PC-9 (cell line): ENCODE results near the gene C11orf86. TPM values are rescaled to one million over a fixed set of nuclear protein-coding genes. Genes with fewer than 3 reads are reported as not detected.
A peak's percentile ranks its signal among the peaks of the same experiment; 100 is the strongest.

Source experiments
- BruUV-seq: library from RNA; stranded (reverse); fragments of 400-500 nt; replicated peaks from 2 replicates; lab custom pipeline; 2021; lab: Mats Ljungman, UMichigan
- CTCF ChIA-PET: fragments of 300-600 bp; sonication (Branson Sonifier 250); formaldehyde crosslinking; loops from one replicate; lab custom pipeline; 2022; ENCODE audit warnings: antibody characterized with exemption; lab: Charles Lee
- POLR2A ChIA-PET: fragments of 300-600 bp; sonication (Branson Sonifier 250); formaldehyde crosslinking; loops from one replicate; lab custom pipeline; 2022; ENCODE audit warnings: antibody characterized with exemption; ENCODE audit not compliant: unreplicated experiment; lab: Charles Lee
- DNase-seq, 2 experiments: peaks; one replicate each; pipeline versions ENCODE4 v3.0.0 to v3.0.0-alpha.2; 2015 to 2022; ENCODE audit warnings: mixed read lengths in 1 of 2
- H2AFZ ChIP-seq: fragments of 200-600 bp; sonication (generic); 2 replicates; pipeline ENCODE4 v1.8.1; 2017; ENCODE audit warnings: antibody characterized with exemption
- H3F3A ChIP-seq: fragments of 200-600 bp; sonication (generic); 2 replicates; pipeline ENCODE4 v1.8.1; 2017; ENCODE audit warnings: antibody characterized with exemption, mild to moderate bottlenecking, low read depth; ENCODE audit not compliant: insufficient read depth
- H3K27ac ChIP-seq: fragments of 200-600 bp; sonication (generic); 2 replicates; pipeline ENCODE4 v1.6.1; 2016; ENCODE audit warnings: mixed run types
- H3K27me3 ChIP-seq: fragments of 200-600 bp; sonication (generic); 2 replicates; pipeline ENCODE4 v1.6.1; 2016; ENCODE audit warnings: low read depth, mixed run types; ENCODE audit not compliant: insufficient read depth
- H3K36me3 ChIP-seq: fragments of 200-600 bp; sonication (generic); 2 replicates; pipeline ENCODE4 v1.6.1; 2016; ENCODE audit warnings: low read depth, mixed run types
- H3K4me1 ChIP-seq: fragments of 200-600 bp; sonication (generic); replicated peaks from 2 replicates; pipeline ENCODE4 v1.6.1; 2016; ENCODE audit warnings: mixed run types; ENCODE audit not compliant: insufficient read depth
- H3K4me2 ChIP-seq: fragments of 200-600 bp; sonication (generic); 2 replicates; pipeline ENCODE4 v1.6.1; 2017; ENCODE audit warnings: mixed run types
- H3K4me3 ChIP-seq: fragments of 200-600 bp; sonication (generic); 2 replicates; pipeline ENCODE4 v1.6.1; 2016; ENCODE audit warnings: mixed run types
- H3K79me2 ChIP-seq: fragments of 200-600 bp; sonication (generic); 2 replicates; pipeline ENCODE4 v1.6.1; 2017; ENCODE audit warnings: low read depth, mixed run types
- H3K9me2 ChIP-seq: fragments of 200-600 bp; sonication (generic); 2 replicates; pipeline ENCODE4 v1.8.1; 2017; ENCODE audit warnings: mild to moderate bottlenecking; ENCODE audit not compliant: insufficient read depth
- H3K9me3 ChIP-seq: fragments of 200-600 bp; sonication (generic); 2 replicates; pipeline ENCODE4 v1.8.1; 2016; ENCODE audit warnings: low read depth; ENCODE audit not compliant: insufficient read depth
- H4K20me1 ChIP-seq: fragments of 200-600 bp; sonication (generic); 2 replicates; pipeline ENCODE4 v1.8.1; 2017; ENCODE audit not compliant: insufficient read depth
- EZH2 ChIP-seq: fragments of 200-600 bp; sonication (generic); IDR thresholded peaks from 2 replicates; pipeline ENCODE4 v1.8.0; 2017; ENCODE audit warnings: antibody characterized with exemption, low read depth
- intact Hi-C: fragments of 100-400 bp; cut with micrococcal nuclease; formaldehyde crosslinking; loops from one replicate; pipeline ENCODE4 v1.10.0; 2022; ENCODE audit not compliant: unreplicated experiment
- total RNA-seq: library from RNA; stranded (reverse); gene quantifications from 2 replicates; pipeline ENCODE4 v1.2.3, GENCODE V29; 2021
- TF ChIP-seq, protein P1 (sequence below): fragments of 200-600 bp; sonication (generic); conservative IDR thresholded peaks from 2 replicates; pipeline ENCODE4 v1.6.1; 2017; ENCODE audit warnings: mixed run types, antibody characterized with exemption, mild to moderate bottlenecking, moderate library complexity

Gene C11orf86
- total RNA-seq, 1 experiment from 2014 or later: not detected

DNA sequence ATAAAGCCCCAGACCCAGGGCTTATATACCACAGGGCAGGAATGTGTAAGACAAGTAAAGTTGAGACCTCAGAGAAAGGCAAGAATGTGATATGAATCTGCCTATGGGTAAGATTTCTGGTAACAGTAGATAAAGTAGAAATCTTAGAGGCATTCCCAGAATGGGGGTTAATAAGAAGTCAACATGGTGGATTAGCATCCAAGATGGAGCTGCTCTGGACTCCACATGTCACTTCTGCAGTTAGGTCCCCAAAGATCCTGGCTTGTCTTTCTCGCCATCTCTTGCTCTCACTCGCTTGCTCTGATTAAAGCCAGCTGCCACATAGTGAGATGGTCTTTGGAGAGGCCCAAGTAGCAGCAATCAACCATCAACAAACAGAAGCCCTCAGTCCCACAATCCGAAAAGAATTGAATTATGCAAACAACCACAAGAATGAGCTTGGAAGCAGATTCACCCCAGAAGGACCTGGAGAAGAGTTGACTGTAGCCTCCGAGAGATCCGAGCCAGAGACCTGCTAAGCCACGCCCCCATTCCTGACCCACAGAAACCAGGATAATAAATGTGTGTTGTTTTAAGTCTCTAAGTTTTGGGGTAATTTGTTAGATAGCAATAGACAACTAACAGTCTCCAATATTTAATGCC, 5.4 kb upstream of the C11orf86 start:
- peak overlapping the region; percentile 56 for H3K4me2 ChIP-seq
- TF ChIP-seq, protein P1, sequence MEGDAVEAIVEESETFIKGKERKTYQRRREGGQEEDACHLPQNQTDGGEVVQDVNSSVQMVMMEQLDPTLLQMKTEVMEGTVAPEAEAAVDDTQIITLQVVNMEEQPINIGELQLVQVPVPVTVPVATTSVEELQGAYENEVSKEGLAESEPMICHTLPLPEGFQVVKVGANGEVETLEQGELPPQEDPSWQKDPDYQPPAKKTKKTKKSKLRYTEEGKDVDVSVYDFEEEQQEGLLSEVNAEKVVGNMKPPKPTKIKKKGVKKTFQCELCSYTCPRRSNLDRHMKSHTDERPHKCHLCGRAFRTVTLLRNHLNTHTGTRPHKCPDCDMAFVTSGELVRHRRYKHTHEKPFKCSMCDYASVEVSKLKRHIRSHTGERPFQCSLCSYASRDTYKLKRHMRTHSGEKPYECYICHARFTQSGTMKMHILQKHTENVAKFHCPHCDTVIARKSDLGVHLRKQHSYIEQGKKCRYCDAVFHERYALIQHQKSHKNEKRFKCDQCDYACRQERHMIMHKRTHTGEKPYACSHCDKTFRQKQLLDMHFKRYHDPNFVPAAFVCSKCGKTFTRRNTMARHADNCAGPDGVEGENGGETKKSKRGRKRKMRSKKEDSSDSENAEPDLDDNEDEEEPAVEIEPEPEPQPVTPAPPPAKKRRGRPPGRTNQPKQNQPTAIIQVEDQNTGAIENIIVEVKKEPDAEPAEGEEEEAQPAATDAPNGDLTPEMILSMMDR: no peak
- no peak for TF ChIP-seq EZH2
- intact Hi-C loops: loop anchor here (5.0 kb wide), 1 partner anchor 87 kb away; no protein-coding TSS in a partner anchor
- peaks cover 56% of the 10 kb centered on the region for H3F3A ChIP-seq
- H4K20me1 ChIP-seq: no peaks in the 10 kb centered on the region
- peaks cover 69% of the 10 kb centered on the region for H3K4me1 ChIP-seq
- BruUV-seq: no TSS peak
- H3K79me2 ChIP-seq: no peaks in the 10 kb centered on the region
- POLR2A ChIA-PET: interaction anchor here (0.6 kb wide), 2 partner anchors 89 to 421 kb away, joined by 3 to 4 read pairs; no protein-coding TSS in a partner anchor
- H3K9me2 ChIP-seq: no peaks in the 10 kb centered on the region
- no peak for DNase-seq
- H3K27ac ChIP-seq: peak overlapping the region; percentile 83
- no peak overlapping the region for H3K4me3 ChIP-seq
- H3K9me3 ChIP-seq: no peaks in the 10 kb centered on the region
- H3K36me3 ChIP-seq: no peaks in the 10 kb centered on the region
- CTCF ChIA-PET: interaction anchor here (0.6 kb wide), 1 partner anchor 10 kb away, joined by 3 read pairs; no protein-coding TSS in a partner anchor
- no peak overlapping the region for H2AFZ ChIP-seq
- H3K27me3 ChIP-seq: no peaks in the 10 kb centered on the region

DNA sequence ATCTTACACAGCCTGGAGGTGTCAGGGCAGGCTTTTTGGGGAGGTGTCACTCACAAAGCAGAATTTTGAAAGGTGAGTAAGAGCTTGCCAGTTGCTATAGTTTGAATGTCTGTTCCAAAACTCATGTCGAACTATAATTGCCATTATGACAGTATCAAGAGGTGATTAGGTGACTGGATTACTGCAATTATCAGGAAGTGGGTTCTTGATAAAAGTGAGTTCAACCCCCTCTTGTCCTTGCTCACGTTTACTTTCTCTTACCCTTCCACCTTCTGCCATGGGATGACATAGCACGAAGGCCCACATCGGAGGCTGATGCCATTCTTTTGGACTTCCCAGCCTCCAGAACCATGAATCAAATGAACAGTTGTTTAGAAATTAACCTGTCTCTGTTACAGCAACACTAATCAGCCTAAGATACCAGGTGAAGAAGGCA, 4.7 kb upstream of the C11orf86 start:
- ChIA-PET POLR2A (interaction anchor here (0.6 to 0.7 kb wide), 3 partner anchors 19 to 393 kb away, joined by 3 to 5 read pairs (median 4); no protein-coding TSS in a partner anchor), CTCF (no interaction called here)
- no peaks in the 10 kb centered on the region for H3K9me3 ChIP-seq
- H3K9me2 ChIP-seq: no peaks in the 10 kb centered on the region
- peak overlapping the region; percentile 13; the same call in 1 of the 2 replicates for H3K4me3 ChIP-seq
- intact Hi-C loops: loop anchor here (5.0 kb wide), 1 partner anchor 88 kb away; no protein-coding TSS in a partner anchor
- H4K20me1 ChIP-seq: no peaks in the 10 kb centered on the region
- TF ChIP-seq, protein P1: no peak
- no peak for TF ChIP-seq EZH2
- no peak overlapping the region; the same call in 1 of the 2 replicates for H2AFZ ChIP-seq
- peak in 1 of 2 experiments; percentile 50 for DNase-seq
- peak overlapping the region; percentile 83 for H3K27ac ChIP-seq
- BruUV-seq: TSS peak; percentile 99
- peaks cover 60% of the 10 kb centered on the region for H3F3A ChIP-seq
- peak overlapping the region; percentile 56 for H3K4me2 ChIP-seq
- peaks cover 73% of the 10 kb centered on the region for H3K4me1 ChIP-seq
- H3K27me3 ChIP-seq: no peaks in the 10 kb centered on the region
- H3K79me2 ChIP-seq: no peaks in the 10 kb centered on the region
- no peaks in the 10 kb centered on the region for H3K36me3 ChIP-seq

- BruUV-seq: TSS peak; percentile 98
- Histone ChIP-seq H3K4me3 (peak overlapping the region; percentile 13; the same call in 1 of the 2 replicates), H3K4me2 (peak overlapping the region; percentile 56), H2AFZ (no peak overlapping the region; the same call in 1 of the 2 replicates), H3K9me3 (no peaks in the 10 kb centered on the region), H3K79me2 (no peaks in the 10 kb centered on the region), H3K27me3 (no peaks in the 10 kb centered on the region), H4K20me1 (no peaks in the 10 kb centered on the region), H3F3A (peaks cover 65% of the 10 kb centered on the region), H3K36me3 (no peaks in the 10 kb centered on the region), H3K4me1 (peaks cover 77% of the 10 kb centered on the region), H3K27ac (peak overlapping the region; percentile 83), H3K9me2 (no peaks in the 10 kb centered on the region)
- TF ChIP-seq EZH2: no peak
- TF ChIP-seq, protein P1: no peak
- ChIA-PET CTCF (interaction anchor here (0.8 kb wide), 1 partner anchor 52 kb away, joined by 3 read pairs; the partner anchor contains the start of gene SYT12), POLR2A (interaction anchor here (0.5 to 0.7 kb wide), 6 partner anchors 19 to 504 kb away, joined by 3 to 5 read pairs (median 4); partner anchors contain the start of gene PELI3)
- intact Hi-C loops: loop anchor here (1.0 to 5.0 kb wide), 2 partner anchors 79 to 89 kb away; no protein-coding TSS in a partner anchor
- DNase-seq: peak; percentile 72 to 99
Observed at GRCh38 chr11:66970807-66971442, 4.2 kb upstream of the C11orf86 start.
